Measurements from ENCODE around the gene ERC2.

Gene ERC2

GRCh38 chr3:56468184-56469106, at the start of gene ERC2:
TSS of gene ERC2 (minus strand) at chr3:56468467.
- TF ChIP-seq GATA2 (IDR thresholded peaks at IDR 0.05; ENCODE audit: low read depth, low read length) (no peak), GATA3 (IDR thresholded peaks at IDR 0.05; ENCODE audit: low read depth, low read length) (no peak)

- TF ChIP-seq GATA3 (IDR thresholded peaks at IDR 0.05; ENCODE audit: low read depth, low read length) = no peak
- TF ChIP-seq GATA2 (IDR thresholded peaks at IDR 0.05; ENCODE audit: low read depth, low read length) = no peak
Observed at GRCh38 chr3:56502738-56503137, 34.5 kb upstream of the ERC2 start.

GRCh38 chr3:56494679-56495322, 26.5 kb upstream of the ERC2 start:
- no peak for TF ChIP-seq GATA2 (IDR thresholded peaks at IDR 0.05; ENCODE audit: low read depth, low read length)

- TF ChIP-seq GATA2 (IDR thresholded peaks at IDR 0.05; ENCODE audit: low read depth, low read length) = no peak
- TF ChIP-seq GATA3 (IDR thresholded peaks at IDR 0.05; ENCODE audit: low read depth, low read length) = no peak
Observed at GRCh38 chr3:56491566-56491965, 23.3 kb upstream of the ERC2 start.

GRCh38 chr3:56488812-56489600, 20.7 kb upstream of the ERC2 start:
- no peak for TF ChIP-seq GATA3 (IDR thresholded peaks at IDR 0.05; ENCODE audit: low read depth, low read length)

- TF ChIP-seq GATA3 (IDR thresholded peaks at IDR 0.05; ENCODE audit: low read depth, low read length) (no peak), GATA2 (IDR thresholded peaks at IDR 0.05; ENCODE audit: low read depth, low read length) (no peak)
Observed at GRCh38 chr3:56484525-56485032, 16.3 kb upstream of the ERC2 start.

GRCh38 chr3:56484122-56484521, 15.9 kb upstream of the ERC2 start:
- TF ChIP-seq GATA2 (IDR thresholded peaks at IDR 0.05; ENCODE audit: low read depth, low read length) (no peak), GATA3 (IDR thresholded peaks at IDR 0.05; ENCODE audit: low read depth, low read length) (no peak)

- no peak for TF ChIP-seq GATA3 (IDR thresholded peaks at IDR 0.05; ENCODE audit: low read depth, low read length)
- no peak for TF ChIP-seq GATA2 (IDR thresholded peaks at IDR 0.05; ENCODE audit: low read depth, low read length)
Observed at GRCh38 chr3:56477646-56478045, 9.4 kb upstream of the ERC2 start.

- TF ChIP-seq GATA3 (IDR thresholded peaks at IDR 0.05; ENCODE audit: low read depth, low read length) (no peak), GATA2 (IDR thresholded peaks at IDR 0.05; ENCODE audit: low read depth, low read length) (no peak)
Observed at GRCh38 chr3:56476771-56477170, 8.5 kb upstream of the ERC2 start.

GRCh38 chr3:56471771-56472170, 3.5 kb upstream of the ERC2 start:
- TF ChIP-seq GATA3 (IDR thresholded peaks at IDR 0.05; ENCODE audit: low read depth, low read length) = no peak

GRCh38 chr3:56469141-56469540, 874 bp upstream of the ERC2 start:
- no peak for TF ChIP-seq GATA3 (IDR thresholded peaks at IDR 0.05; ENCODE audit: low read depth, low read length)
- no peak for TF ChIP-seq GATA2 (IDR thresholded peaks at IDR 0.05; ENCODE audit: low read depth, low read length)

GRCh38 chr3:56467801-56468183, 475 bp downstream of the ERC2 start:
- TF ChIP-seq GATA3 (IDR thresholded peaks at IDR 0.05; ENCODE audit: low read depth, low read length) (no peak), GATA2 (IDR thresholded peaks at IDR 0.05; ENCODE audit: low read depth, low read length) (no peak)

- TF ChIP-seq GATA2 (IDR thresholded peaks at IDR 0.05; ENCODE audit: low read depth, low read length) (no peak), GATA3 (IDR thresholded peaks at IDR 0.05; ENCODE audit: low read depth, low read length) (no peak)
Observed at GRCh38 chr3:56467108-56467507, 1.2 kb downstream of the ERC2 start.

- no peak for TF ChIP-seq GATA3 (IDR thresholded peaks at IDR 0.05; ENCODE audit: low read depth, low read length)
- no peak for TF ChIP-seq GATA2 (IDR thresholded peaks at IDR 0.05; ENCODE audit: low read depth, low read length)
Observed at GRCh38 chr3:56459719-56460118, 8.5 kb downstream of the ERC2 start.

All from SH-SY5Y (cell line).